Measurements from ENCODE around the gene PCF11. TPM values are rescaled to one million over a fixed set of nuclear protein-coding genes. Genes with fewer than 3 reads are reported as not detected.
A peak's percentile ranks its signal among the peaks of the same experiment; 100 is the strongest.

Gene PCF11
- total and polyA plus RNA-seq, 2 of the 4 experiments (the other 2 are of a cell fraction): 19.2 to 26.7 TPM

GRCh38 chr11:83174008-83174407 lies 17.1 kb downstream of the PCF11 start:
- DNase-seq: no peak
- Histone ChIP-seq H4K5ac (ENCODE audit: low read depth, low read length) (no peak overlapping the region), H3K4ac (ENCODE audit: low read depth, low read length) (no peak overlapping the region), H2AK9ac (replicated peaks; ENCODE audit: low read depth, low read length, poor library complexity) (no peak overlapping the region), H3K18ac (ENCODE audit: low read depth, low read length) (no peak overlapping the region), H3K36me3 (ENCODE audit: control insufficient read depth, insufficient read depth, low read length) (peaks cover 41% of the 10 kb centered on the region), H2BK120ac (ENCODE audit: low read depth, low read length) (no peak overlapping the region), H3K23ac (ENCODE audit: low read depth, low read length) (no peak overlapping the region), H3K27me3 (ENCODE audit: control insufficient read depth, insufficient read depth, low read length) (no peaks in the 10 kb centered on the region), H4K8ac (ENCODE audit: low read depth in 2 of 2, low read length in 2 of 2) (no peak overlapping the region), H3K79me1 (ENCODE audit: low read depth in 1 of 2, low read length in 2 of 2) (peaks cover 14 to 32% of the 10 kb centered on the region in 2 experiments), H3K4me1 (ENCODE audit: control insufficient read depth, insufficient read depth, low read length) (peaks cover 4% of the 10 kb centered on the region), H2AK5ac (ENCODE audit: low read depth, low read length) (peak overlapping the region; percentile 52; the same call in 1 of the 2 replicates), H2BK5ac (ENCODE audit: low read depth, low read length, poor library complexity, severe bottlenecking) (no peak overlapping the region), H2BK20ac (ENCODE audit: low read depth, low read length) (no peak overlapping the region), H3K4me2 (ENCODE audit: low read depth, low read length) (no peak overlapping the region), H3K9me3 (ENCODE audit: control insufficient read depth, insufficient read depth, low read length) (no peaks in the 10 kb centered on the region), H2BK15ac (ENCODE audit: low read depth, low read length) (no peak overlapping the region), H3K27ac (ENCODE audit: insufficient read depth, low read length) (no peak overlapping the region), H4K20me1 (ENCODE audit: insufficient read depth, low read length) (peaks cover 40% of the 10 kb centered on the region), H2AFZ (replicated peaks; ENCODE audit: low read length, poor library complexity) (no peak overlapping the region), H3K4me3 (ENCODE audit: insufficient read depth, low read depth, low read length) (no peak overlapping the region), H3K14ac (replicated peaks; ENCODE audit: low read depth, low read length) (no peak overlapping the region), H3K9ac (ENCODE audit: low read depth, low read length) (no peak overlapping the region), H4K91ac (ENCODE audit: insufficient read depth, low read depth, low read length) (no peak overlapping the region), H3K9me1 (ENCODE audit: insufficient read depth, low read length) (peaks cover 5% of the 10 kb centered on the region; the same call in 1 of the 2 replicates), H3K56ac (ENCODE audit: extremely low read depth, insufficient read depth, low read length) (no peak overlapping the region)
- intact Hi-C loops (cut with micrococcal nuclease): no loop called here
- no peak for TF ChIP-seq MXI1 (IDR thresholded peaks at IDR 0.05; ENCODE audit: borderline replicate concordance, low read depth, low read length)
- TF ChIP-seq MAFK (IDR thresholded peaks at IDR 0.05; ENCODE audit: low read depth, low read length): no peak
- TF ChIP-seq, protein P1, sequence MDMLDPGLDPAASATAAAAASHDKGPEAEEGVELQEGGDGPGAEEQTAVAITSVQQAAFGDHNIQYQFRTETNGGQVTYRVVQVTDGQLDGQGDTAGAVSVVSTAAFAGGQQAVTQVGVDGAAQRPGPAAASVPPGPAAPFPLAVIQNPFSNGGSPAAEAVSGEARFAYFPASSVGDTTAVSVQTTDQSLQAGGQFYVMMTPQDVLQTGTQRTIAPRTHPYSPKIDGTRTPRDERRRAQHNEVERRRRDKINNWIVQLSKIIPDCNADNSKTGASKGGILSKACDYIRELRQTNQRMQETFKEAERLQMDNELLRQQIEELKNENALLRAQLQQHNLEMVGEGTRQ (IDR thresholded peaks at IDR 0.05; ENCODE audit: low read depth, low read length): no peak
- TF ChIP-seq MAZ (IDR thresholded peaks at IDR 0.05; ENCODE audit: borderline replicate concordance, low read depth, low read length): no peak
- TF ChIP-seq, protein P2, sequence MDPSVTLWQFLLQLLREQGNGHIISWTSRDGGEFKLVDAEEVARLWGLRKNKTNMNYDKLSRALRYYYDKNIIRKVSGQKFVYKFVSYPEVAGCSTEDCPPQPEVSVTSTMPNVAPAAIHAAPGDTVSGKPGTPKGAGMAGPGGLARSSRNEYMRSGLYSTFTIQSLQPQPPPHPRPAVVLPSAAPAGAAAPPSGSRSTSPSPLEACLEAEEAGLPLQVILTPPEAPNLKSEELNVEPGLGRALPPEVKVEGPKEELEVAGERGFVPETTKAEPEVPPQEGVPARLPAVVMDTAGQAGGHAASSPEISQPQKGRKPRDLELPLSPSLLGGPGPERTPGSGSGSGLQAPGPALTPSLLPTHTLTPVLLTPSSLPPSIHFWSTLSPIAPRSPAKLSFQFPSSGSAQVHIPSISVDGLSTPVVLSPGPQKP (IDR thresholded peaks at IDR 0.05; ENCODE audit: borderline replicate concordance, low read depth, low read length): no peak
- TF ChIP-seq SMC3 (IDR thresholded peaks at IDR 0.05; ENCODE audit: low read depth, low read length): no peak
- no peak for TF ChIP-seq POLR2A (IDR thresholded peaks at IDR 0.05; ENCODE audit: low read depth, low read length)
- TF ChIP-seq BHLHE40 (IDR thresholded peaks at IDR 0.05; ENCODE audit: low read depth, low read length): no peak
- no peak for TF ChIP-seq FOS (IDR thresholded peaks at IDR 0.05; ENCODE audit: low read depth, low read length)
- no peak for TF ChIP-seq RAD21 (IDR thresholded peaks at IDR 0.05; ENCODE audit: low read length)
- no peak for TF ChIP-seq NFE2L2 (IDR thresholded peaks at IDR 0.05; ENCODE audit: low read depth, low read length)
- no peak for TF ChIP-seq RCOR1 (IDR thresholded peaks at IDR 0.05; ENCODE audit: insufficient replicate concordance, low read length)
- TF ChIP-seq CTCF (conservative IDR thresholded peaks at IDR 0.05; ENCODE audit: low read depth, low read length): no peak
- no peak for TF ChIP-seq CEBPB (IDR thresholded peaks at IDR 0.05; ENCODE audit: low read depth, low read length)
- TF ChIP-seq CHD1 (IDR thresholded peaks at IDR 0.05; ENCODE audit: low read depth, low read length): no peak
- POLR2A ChIA-PET (ENCODE audit: unreplicated experiment): no interaction called here
- no TSS peak for BruUV-seq (replicated peaks)
- CTCF ChIA-PET: no interaction called here
- dilution Hi-C loops (cut with HindIII; ENCODE audit: low sequenced_read_pairs, unreplicated experiment): loop anchor here (25.0 kb wide), 1 partner anchor 112 kb away; the partner anchor contains the start of gene RAB30
- in situ Hi-C loops (cut with MboI; ENCODE audit: low sequenced_read_pairs): no loop called here
- ATAC-seq (ENCODE audit: low read depth): no peak

All from IMR-90 (cell line).